Activated CD8-positive, alpha-beta memory T cell treated with anti-CD3 and anti-CD28 coated beads, Interleukin-2, amount 50 U/mL, for 24 hours (primary cell): ENCODE data around the gene CABP5.
"Not testable (repeated sequence)": the region's sequence is repeated elsewhere in the genome, so short reads cannot be mapped to it uniquely, and the experiment has no call there.

Source experiments
- DNase-seq: peaks from one replicate; pipeline ENCODE4 v3.0.0-alpha.2; 2020; ENCODE audit errors: extremely low read depth

CABP5 gene

DNA sequence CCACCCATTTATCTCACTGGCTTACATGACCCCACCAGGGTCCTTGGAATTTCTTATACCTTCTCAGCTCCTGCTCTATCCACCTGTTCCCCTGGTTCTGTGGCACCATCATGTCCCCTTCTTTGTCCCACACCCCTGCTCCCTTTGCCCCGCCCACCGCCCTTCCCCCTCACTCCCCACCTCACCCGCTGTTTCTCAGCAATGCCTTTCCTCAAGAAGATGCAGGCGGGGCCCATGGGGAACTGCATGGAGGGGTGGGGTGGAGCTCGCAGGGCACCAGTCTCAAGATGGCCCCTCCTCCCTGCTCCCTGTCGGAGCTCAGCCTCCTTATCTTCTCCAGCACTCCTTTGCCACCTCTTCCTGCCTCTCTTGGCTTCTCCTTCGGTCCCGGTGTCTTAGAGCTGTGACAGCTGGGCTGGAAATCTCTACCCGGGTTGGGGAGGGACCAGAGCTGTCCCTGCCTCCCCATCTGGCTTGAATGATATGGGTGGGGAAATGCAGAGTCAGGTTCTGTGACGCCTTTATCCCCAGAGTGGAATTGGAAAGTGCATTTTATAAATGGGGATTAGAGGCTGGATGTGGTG is at the start of gene CABP5:
Gene CABP5, minus strand, starts transcription at position 405 of the 584 bp plus-strand sequence. Its CDS starts 157 bp downstream, at position 248.
- no peak for DNase-seq

DNA sequence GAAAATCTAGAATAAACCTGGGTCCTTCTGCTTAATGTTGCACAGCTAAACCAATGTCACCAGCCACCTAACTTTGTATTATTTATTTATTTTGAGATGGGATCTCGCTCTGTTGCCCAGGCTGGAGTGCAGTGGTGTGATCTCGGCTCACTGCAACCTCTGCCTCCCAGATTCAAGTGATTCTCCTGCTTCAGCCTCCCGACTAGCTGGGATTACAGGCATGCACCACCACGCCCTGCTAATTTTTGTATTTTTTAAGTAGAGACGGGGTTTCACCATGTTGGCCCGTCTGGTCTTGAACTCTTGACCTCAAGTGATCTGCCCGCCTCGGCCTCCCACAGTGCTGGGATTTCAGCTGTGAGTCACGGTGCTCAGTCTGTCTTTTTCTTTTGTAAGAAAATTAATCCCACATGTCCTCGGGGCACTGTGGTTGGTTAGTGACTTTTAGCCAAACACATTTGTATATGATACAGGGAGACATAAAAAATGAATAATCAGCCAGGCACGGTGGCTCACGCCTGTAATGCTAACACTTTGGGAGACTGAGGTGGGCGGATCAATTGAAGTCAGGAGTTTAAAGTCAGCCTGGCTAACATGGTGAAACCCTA is 47.3 kb upstream of the CABP5 start:
- not testable (repeated sequence) for DNase-seq

- DNase-seq = no peak
Observed at GRCh38 chr19:48090281-48090802, 46.5 kb upstream of the CABP5 start.

DNA sequence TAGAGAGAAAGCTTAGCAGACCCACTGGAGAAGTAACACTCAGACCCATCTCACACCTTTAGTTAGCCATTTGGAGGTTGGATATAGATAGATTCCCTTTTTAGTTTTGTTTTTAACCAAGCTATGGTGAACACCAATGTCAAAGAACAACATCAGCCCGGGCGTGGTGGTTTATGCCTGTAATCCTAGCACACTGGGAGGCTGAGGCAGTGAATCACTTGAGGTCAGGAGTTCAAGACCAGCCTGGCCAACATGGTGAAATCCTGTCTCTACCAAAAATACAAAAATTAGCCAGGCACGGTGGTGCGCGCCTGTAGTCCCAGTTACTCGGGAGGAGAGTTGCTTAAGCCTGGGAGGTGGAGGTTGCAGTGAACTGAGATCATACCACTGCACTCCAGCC is 45.1 kb upstream of the CABP5 start:
- not testable (repeated sequence) for DNase-seq

- no peak for DNase-seq
Observed at GRCh38 chr19:48085904-48086864, 42.3 kb upstream of the CABP5 start.

DNA sequence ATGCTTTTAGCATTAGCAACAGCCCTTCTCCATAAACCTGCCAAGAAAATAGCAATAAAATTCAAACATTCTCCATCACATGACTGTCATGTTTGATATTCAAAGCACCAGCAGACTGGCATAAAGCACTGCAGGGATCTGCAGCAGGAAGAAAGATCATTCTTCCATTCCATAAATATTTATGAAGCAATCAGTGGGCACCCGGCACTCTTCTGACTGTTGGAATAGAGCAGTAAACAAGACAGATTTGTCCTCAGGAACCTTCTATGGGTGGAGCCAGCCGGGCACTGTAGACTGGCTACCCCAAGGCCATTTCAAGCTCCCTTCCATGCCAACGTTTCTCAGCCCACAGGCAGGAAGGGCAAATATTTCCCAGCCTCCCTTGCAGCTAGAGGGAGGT is 41.2 kb upstream of the CABP5 start:
- no peak for DNase-seq

DNA sequence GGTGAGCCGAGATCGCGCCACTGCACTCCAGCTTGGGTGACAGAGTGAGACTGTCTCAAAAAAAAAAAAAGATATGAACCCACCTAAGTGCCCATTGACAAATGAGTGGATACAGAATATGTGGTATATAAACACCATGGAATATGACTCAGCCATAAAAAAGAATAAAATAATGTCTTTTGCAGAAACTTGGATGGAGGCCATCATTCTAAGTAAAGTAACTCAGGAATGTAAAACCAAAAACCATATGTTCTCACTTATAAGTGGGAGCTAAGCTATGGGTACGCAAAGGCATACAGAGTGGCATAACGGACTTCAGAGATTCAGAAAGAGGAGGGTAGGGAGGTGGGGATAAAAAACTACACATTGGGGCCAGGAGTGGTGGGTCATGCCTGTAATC is 37.2 kb upstream of the CABP5 start:
- DNase-seq = no peak

GRCh38 chr19:48070177-48070769 is 26.4 kb upstream of the CABP5 start:
- not testable (repeated sequence) for DNase-seq

- DNase-seq = no peak
Observed at GRCh38 chr19:48069435-48069834, 25.6 kb upstream of the CABP5 start.

- no peak for DNase-seq
Observed at GRCh38 chr19:48064509-48064908, 20.6 kb upstream of the CABP5 start.

DNA sequence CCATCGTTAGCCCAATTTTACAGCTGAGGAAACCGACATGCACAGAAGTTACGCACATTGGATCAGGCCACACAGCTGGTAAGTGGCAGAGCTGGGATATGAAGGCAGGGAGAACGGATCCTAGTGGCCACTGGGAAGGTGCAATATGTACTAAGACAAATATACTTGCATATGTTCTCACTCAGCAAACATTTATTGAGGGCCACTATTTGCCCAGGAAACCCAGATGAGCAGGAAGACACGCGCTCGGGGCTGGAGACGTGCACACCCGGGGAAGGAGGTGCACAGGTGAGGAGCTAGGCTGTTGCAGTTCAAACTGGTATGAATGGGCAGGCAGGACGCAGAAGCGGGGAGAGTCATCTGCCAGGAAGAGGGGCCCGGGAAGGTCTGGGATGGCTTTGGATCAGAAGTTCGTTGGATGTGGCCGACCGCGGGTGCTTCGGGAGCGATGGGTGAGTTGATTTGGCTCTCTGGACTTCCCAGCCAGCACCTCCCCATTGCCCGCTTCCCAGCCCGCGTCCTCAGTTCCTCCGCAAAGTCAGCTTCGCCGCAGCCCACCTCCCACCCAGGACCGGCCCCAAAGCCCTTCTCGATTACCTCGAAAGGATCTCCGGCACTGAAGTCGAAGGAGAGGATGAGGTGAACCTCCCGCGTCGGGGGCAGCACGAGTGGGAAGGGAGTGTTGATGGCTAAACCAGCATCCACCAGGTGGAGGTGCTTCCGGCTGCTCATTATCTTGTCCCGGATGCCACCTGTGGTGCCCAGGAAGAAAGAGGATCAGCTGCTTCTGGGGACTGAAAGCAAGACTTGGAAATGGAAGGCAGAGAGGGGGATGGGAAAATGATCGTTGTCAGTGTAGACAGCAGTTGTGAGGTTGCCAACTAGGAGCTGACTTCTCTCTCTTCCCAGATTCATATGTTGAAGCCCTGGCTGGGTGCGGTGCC is 17.8 kb upstream of the CABP5 start:
- no peak for DNase-seq

DNA sequence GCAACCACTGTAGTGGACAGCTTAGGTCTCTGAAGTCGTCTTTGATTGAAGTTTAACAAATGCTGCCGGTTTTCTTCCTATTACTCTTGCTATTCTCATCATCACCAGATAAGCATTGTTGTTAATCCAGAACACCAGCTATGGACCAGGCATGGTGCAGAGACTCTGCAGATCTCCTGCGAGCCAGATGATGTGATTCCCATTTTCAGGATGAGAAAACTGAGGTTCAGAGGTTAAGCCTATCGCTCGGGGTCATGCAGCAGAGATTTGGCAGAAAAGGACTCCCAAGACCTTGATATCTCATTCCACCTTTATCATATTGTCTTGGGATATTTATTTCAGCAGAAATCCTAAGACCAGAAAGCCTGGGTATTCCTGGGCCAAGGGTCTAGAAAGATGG is 16.5 kb upstream of the CABP5 start:
- no peak for DNase-seq

GRCh38 chr19:48059331-48059730 is 15.5 kb upstream of the CABP5 start:
- no peak for DNase-seq

- no peak for DNase-seq
Observed at GRCh38 chr19:48053856-48054255, 10.0 kb upstream of the CABP5 start.

- DNase-seq = no peak
Observed at GRCh38 chr19:48053076-48053475, 9.2 kb upstream of the CABP5 start.

DNA sequence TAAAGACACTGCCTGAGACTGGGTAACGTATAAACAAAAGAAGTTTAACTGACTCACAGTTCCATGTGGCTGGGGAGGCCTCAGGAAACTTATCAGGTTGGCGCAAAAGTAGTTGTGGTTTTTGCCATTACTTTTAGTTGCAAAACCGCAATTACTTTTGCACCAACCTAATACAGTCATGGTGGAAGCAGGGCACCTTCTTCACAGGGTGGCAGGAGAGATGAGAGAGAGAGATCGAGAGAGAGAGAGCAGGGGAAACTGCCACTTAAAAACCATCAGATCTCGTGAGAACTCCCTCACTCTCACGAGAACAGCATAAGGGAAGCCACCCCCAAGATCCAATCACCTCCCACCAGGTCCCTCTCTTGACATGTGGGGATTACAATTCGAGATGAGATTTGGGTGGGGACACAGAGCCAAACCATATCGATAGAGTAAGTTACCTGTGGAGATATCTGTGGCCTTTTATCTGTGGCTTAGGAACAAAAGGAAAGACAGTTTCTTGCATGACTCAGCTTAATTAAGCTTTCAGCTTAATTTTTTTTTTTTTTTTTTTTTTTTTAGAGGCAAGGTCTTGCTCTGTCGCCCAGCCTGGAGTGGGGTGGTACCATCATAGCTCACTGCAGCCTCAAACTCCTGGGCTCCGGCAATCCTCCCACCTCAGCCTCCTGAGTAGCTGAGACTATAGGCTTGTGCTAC is 7.6 kb upstream of the CABP5 start:
- DNase-seq = no peak

- no peak for DNase-seq
Observed at GRCh38 chr19:48044561-48044960, 682 bp upstream of the CABP5 start.

DNA sequence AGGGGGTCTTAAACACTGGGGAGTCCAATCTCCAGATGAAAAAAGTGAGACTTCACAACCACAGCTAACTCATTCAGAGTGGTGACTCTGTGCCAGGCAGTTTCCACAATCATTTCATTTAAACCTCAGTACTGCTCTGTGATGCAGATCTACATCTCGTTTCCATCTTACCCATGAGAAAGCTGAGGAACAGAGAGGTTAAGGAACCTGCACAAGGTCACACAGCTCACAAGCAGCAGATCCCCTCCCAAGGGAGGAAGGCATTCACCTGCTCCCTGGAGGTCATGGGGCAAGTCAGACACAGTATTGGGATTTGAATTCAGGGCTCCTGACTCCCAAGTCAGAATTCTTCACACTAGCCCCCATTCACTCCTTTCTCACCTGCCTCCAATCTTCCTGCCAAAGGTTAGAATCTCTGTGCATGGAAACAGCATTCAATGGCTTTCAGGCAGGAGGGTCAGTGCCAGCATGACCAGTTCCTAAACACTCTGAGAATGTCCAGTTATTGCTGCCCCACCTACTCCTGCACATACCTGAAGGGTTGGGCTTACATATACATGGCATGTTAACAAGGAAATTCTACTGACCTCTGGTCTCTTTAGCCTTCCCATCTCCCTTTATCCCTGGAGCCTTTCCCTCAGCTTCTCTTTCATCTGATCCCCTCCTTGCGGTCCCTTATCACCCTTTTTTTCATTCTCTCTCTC is 1.9 kb downstream of the CABP5 start:
- DNase-seq = no peak

DNA sequence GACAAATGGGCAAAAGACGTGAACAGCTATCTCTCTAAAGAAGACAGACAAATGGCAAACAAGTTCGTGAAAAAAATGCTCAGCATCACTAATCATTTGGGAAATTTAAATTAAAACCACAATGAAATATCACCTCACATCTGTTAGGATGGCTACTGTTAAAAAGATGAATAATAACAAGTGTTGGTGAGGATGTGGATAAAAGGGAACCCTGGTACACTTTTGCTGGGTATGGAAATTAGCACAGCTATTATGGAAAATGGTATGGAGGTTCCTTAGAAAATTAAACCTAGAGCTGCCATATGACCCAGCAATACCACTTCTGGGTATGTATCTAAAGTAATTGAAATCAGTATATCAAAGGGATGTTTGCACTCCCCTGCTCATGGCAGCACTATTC is 7.1 kb downstream of the CABP5 start:
- DNase-seq = no peak

DNA sequence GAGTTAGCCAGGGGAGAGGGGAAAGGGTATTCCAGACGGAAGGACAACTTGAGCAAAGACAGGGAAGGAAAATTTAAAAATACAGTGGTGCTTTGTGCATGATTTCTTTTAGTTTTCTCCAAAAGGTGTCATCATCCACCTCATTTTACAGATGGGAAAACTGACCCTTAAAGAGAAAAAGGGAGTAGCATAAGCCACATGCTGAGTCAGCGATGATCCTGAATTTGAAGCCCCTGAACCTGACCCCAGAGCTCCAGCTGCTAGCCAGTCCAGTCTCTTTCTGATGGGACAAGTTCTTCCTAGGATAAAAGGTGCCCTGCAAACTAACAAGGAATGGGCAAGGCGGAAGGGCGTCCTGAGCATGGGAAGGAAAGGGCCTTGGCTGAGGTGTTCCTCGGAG is 10.3 kb downstream of the CABP5 start:
- DNase-seq = no peak
